T-helper 22 cell (primary cell): Measurements from ENCODE around the gene AMDHD2.
"Not testable (repeated sequence)": the region's sequence is repeated elsewhere in the genome, so short reads cannot be mapped to it uniquely, and the experiment has no call there.

Experiments
- DNase-seq: peaks from one replicate; pipeline ENCODE4 v3.0.0-alpha.2; 2020; ENCODE audit warnings: low read depth

The AMDHD2 gene

GRCh38 chr16:2533912-2534311 is 13.7 kb downstream of the AMDHD2 start:
- no peak for DNase-seq

GRCh38 chr16:2534335-2534734 is 14.2 kb downstream of the AMDHD2 start:
- not testable (repeated sequence) for DNase-seq

GRCh38 chr16:2535625-2536013 is 15.4 kb downstream of the AMDHD2 start:
- no peak for DNase-seq

GRCh38 chr16:2537451-2538379 is 17.5 kb downstream of the AMDHD2 start, which contains the start of gene PDPK1:
TSS of gene PDPK1 (plus strand) at chr16:2538021. CDS start at chr16:2538113, 92 bp downstream.
- peak; percentile 92 for DNase-seq

- DNase-seq: not testable (repeated sequence)
Measured at GRCh38 chr16:2539192-2539844, 19.1 kb downstream of the AMDHD2 start.

- DNase-seq: not testable (repeated sequence)
Measured at GRCh38 chr16:2539845-2540458, 19.8 kb downstream of the AMDHD2 start.

GRCh38 chr16:2540912-2541311 is 20.7 kb downstream of the AMDHD2 start:
- not testable (repeated sequence) for DNase-seq

- not testable (repeated sequence) for DNase-seq
Measured at GRCh38 chr16:2541409-2541808, 21.2 kb downstream of the AMDHD2 start.

- not testable (repeated sequence) for DNase-seq
Measured at GRCh38 chr16:2543771-2544170, 23.6 kb downstream of the AMDHD2 start.

- not testable (repeated sequence) for DNase-seq
Measured at GRCh38 chr16:2550283-2550878, 30.2 kb downstream of the AMDHD2 start.

- DNase-seq: not testable (repeated sequence)
Measured at GRCh38 chr16:2551420-2551889, 31.3 kb downstream of the AMDHD2 start.

GRCh38 chr16:2554709-2555425 is 34.7 kb downstream of the AMDHD2 start:
- not testable (repeated sequence) for DNase-seq

GRCh38 chr16:2557150-2557549 is 37.0 kb downstream of the AMDHD2 start:
- not testable (repeated sequence) for DNase-seq

GRCh38 chr16:2560131-2560797 is 40.1 kb downstream of the AMDHD2 start:
- DNase-seq: not testable (repeated sequence)

- peak; percentile 18 for DNase-seq
Measured at GRCh38 chr16:2560798-2561133, 40.6 kb downstream of the AMDHD2 start.

- DNase-seq: not testable (repeated sequence)
Measured at GRCh38 chr16:2567506-2567905, 47.3 kb downstream of the AMDHD2 start.

GRCh38 chr16:2568573-2568972 is 48.4 kb downstream of the AMDHD2 start:
- DNase-seq: not testable (repeated sequence)

GRCh38 chr16:2572704-2573103 is 52.5 kb downstream of the AMDHD2 start:
- DNase-seq: not testable (repeated sequence)

GRCh38 chr16:2575839-2576238 is 55.7 kb downstream of the AMDHD2 start:
- DNase-seq: not testable (repeated sequence)

GRCh38 chr16:2577044-2577443 is 56.9 kb downstream of the AMDHD2 start:
- DNase-seq: not testable (repeated sequence)

GRCh38 chr16:2578905-2579304 is 58.7 kb downstream of the AMDHD2 start:
- not testable (repeated sequence) for DNase-seq
